ENCODE results near the gene NDST1. TPM values are rescaled to one million over a fixed set of nuclear protein-coding genes. Genes with fewer than 3 reads are reported as not detected.
A peak's percentile ranks its signal among the peaks of the same experiment; 100 is the strongest.

Gene NDST1
- total and polyA plus RNA-seq, 2 of the 8 experiments (the other 6 are each of a cell fraction or from before 2014, with no cell fraction given), result 27.0 to 72.0 TPM

DNA sequence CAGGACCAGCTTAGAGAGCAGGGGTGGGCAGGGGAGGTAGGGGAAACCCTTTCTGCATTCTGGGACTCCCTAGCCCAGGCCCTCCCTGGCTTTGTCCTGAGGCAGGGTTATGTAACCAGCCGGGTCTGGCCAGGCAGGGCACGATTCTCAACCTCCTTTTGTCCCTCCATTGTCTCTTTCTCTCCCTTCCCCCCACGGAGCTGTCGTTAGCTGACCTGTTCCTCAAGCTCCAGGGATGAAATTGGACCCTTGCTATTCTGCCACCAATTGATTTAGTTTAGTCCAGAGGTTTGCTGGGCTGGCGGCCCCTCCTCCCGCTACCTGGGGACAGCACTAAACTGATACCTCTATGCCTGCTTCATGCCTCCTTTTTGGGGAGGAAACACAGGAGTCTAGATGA is 9.4 kb upstream of the NDST1 start (continued):
- TF ChIP-seq SAP30 (IDR thresholded peaks at IDR 0.05; ENCODE audit: insufficient read depth, insufficient replicate concordance, low read length) (no peak), YY1 (IDR thresholded peaks at IDR 0.05; ENCODE audit: low read depth, low read length) (0 out of 2 replicates have a peak, but pooled peaks have one; percentile 42)
